OCI-LY1 (cell line): ENCODE results near the gene PNO1.

ENCODE experiments used
- H2AFZ ChIP-seq: fragments of 200-600 bp; sonication (generic), shearing (Covaris generic); 2 replicates; pipeline ENCODE4 v1.6.0; 2014; ENCODE audit warnings: antibody characterized with exemption, mild to moderate bottlenecking, low read length
- H3F3A ChIP-seq: fragments of 200-600 bp; sonication (generic), shearing (Covaris generic); 2 replicates; pipeline ENCODE4 v1.6.0; 2014; ENCODE audit warnings: mild to moderate bottlenecking, antibody characterized with exemption, low read length, moderate library complexity; ENCODE audit not compliant: insufficient read depth
- H3K27ac ChIP-seq: fragments of 200-600 bp; sonication (generic); 2 replicates; pipeline ENCODE4 v1.5.1; 2014; ENCODE audit warnings: low read length, mixed run types, mild to moderate bottlenecking, low read depth; ENCODE audit not compliant: poor library complexity, severe bottlenecking
- H3K27me3 ChIP-seq: fragments of 200-600 bp; sonication (generic); 2 replicates; pipeline ENCODE4 v1.6.0; 2014; ENCODE audit warnings: antibody characterized with exemption, mild to moderate bottlenecking, low read length, moderate library complexity; ENCODE audit not compliant: insufficient read depth
- H3K36me3 ChIP-seq: fragments of 200-600 bp; sonication (generic); 2 replicates; pipeline ENCODE4 v1.6.1; 2014; ENCODE audit warnings: mild to moderate bottlenecking, antibody characterized with exemption, low read length, moderate library complexity, mixed read lengths; ENCODE audit not compliant: insufficient read depth
- H3K4me1 ChIP-seq: fragments of 200-600 bp; sonication (generic); 2 replicates; pipeline ENCODE4 v1.5.1; 2014; ENCODE audit warnings: mild to moderate bottlenecking, low read length, moderate library complexity; ENCODE audit not compliant: insufficient read depth, severe bottlenecking
- H3K4me2 ChIP-seq: fragments of 200-600 bp; sonication (generic), shearing (Covaris generic); 2 replicates; pipeline ENCODE4 v1.6.1; 2014; ENCODE audit warnings: low read length
- H3K4me3 ChIP-seq: fragments of 200-600 bp; sonication (generic); 2 replicates; pipeline ENCODE4 v1.5.1; 2014; ENCODE audit warnings: low read length, low read depth, mild to moderate bottlenecking, mixed read lengths; ENCODE audit not compliant: poor library complexity, severe bottlenecking
- H3K79me2 ChIP-seq: fragments of 200-600 bp; shearing (Covaris generic); 2 replicates; pipeline ENCODE4 v1.6.1; 2016; ENCODE audit warnings: mixed run types, low read length, mixed read lengths; ENCODE audit not compliant: insufficient read depth
- H3K9ac ChIP-seq: fragments of 200-600 bp; sonication (generic), shearing (Covaris generic); 2 replicates; pipeline ENCODE4 v1.6.1; 2014; ENCODE audit warnings: mild to moderate bottlenecking, low read length, mixed read lengths
- H3K9me2 ChIP-seq: fragments of 200-600 bp; sonication (generic), shearing (Covaris generic); 2 replicates; pipeline ENCODE4 v1.6.1; 2014; ENCODE audit warnings: low read depth, mild to moderate bottlenecking, low read length, mixed read lengths
- H3K9me3 ChIP-seq: fragments of 200-600 bp; shearing (Covaris generic); 2 replicates; pipeline ENCODE4 v1.6.1; 2014; ENCODE audit warnings: low read length, mixed read lengths
- H4K20me1 ChIP-seq: fragments of 200-600 bp; sonication (generic), shearing (Covaris generic); 2 replicates; pipeline ENCODE4 v1.6.0; 2016; ENCODE audit warnings: mild to moderate bottlenecking, low read length; ENCODE audit not compliant: insufficient read depth
- EZH2 ChIP-seq: fragments of 200-600 bp; sonication (generic), shearing (Covaris generic); IDR thresholded peaks from 2 replicates; pipeline ENCODE4 v1.8.0; 2017; ENCODE audit warnings: borderline replicate concordance, mixed run types, mild to moderate bottlenecking, antibody characterized with exemption, low read length, moderate library complexity, mixed read lengths
- TF ChIP-seq, protein P1 (sequence below): fragments of 200-600 bp; sonication (generic), shearing (Covaris generic); IDR thresholded peaks from 2 replicates; pipeline ENCODE4 v1.5.1; 2017; ENCODE audit warnings: mild to moderate bottlenecking, antibody characterized with exemption, low read length, moderate library complexity, mixed read lengths

PNO1 gene

DNA sequence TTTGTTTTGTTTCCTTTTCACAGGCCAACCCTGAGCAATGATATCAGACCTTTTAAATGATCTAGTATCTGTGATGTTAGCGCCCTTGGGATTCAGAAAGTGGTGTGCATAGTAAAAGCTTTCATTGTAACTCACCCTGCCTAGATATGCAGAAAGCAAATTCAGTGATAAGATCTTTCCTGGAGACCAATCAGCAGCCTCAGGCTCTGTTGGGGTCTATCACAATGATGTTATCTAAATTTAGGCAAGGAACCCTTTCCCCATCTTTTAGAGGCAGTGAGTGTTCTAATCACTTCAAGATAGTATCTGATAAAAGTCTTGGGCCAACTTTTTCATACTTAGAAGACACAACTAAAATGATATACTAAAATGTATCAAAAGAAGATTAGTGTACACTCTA is 23.6 kb upstream of the PNO1 start:
- Histone ChIP-seq H3K79me2 (no peaks in the 10 kb centered on the region), H3K4me3 (no peak overlapping the region), H2AFZ (no peak overlapping the region), H3K27ac (no peak overlapping the region), H3K4me2 (no peak overlapping the region), H3K36me3 (peaks cover 14% of the 10 kb centered on the region; the same call in 1 of the 2 replicates), H3F3A (no peaks in the 10 kb centered on the region), H3K9me2 (no peaks in the 10 kb centered on the region), H3K9me3 (no peaks in the 10 kb centered on the region), H3K4me1 (no peaks in the 10 kb centered on the region), H3K9ac (no peak overlapping the region), H3K27me3 (no peaks in the 10 kb centered on the region), H4K20me1 (no peaks in the 10 kb centered on the region)
- TF ChIP-seq EZH2, result no peak
- TF ChIP-seq, protein P1, sequence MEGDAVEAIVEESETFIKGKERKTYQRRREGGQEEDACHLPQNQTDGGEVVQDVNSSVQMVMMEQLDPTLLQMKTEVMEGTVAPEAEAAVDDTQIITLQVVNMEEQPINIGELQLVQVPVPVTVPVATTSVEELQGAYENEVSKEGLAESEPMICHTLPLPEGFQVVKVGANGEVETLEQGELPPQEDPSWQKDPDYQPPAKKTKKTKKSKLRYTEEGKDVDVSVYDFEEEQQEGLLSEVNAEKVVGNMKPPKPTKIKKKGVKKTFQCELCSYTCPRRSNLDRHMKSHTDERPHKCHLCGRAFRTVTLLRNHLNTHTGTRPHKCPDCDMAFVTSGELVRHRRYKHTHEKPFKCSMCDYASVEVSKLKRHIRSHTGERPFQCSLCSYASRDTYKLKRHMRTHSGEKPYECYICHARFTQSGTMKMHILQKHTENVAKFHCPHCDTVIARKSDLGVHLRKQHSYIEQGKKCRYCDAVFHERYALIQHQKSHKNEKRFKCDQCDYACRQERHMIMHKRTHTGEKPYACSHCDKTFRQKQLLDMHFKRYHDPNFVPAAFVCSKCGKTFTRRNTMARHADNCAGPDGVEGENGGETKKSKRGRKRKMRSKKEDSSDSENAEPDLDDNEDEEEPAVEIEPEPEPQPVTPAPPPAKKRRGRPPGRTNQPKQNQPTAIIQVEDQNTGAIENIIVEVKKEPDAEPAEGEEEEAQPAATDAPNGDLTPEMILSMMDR, result no peak

DNA sequence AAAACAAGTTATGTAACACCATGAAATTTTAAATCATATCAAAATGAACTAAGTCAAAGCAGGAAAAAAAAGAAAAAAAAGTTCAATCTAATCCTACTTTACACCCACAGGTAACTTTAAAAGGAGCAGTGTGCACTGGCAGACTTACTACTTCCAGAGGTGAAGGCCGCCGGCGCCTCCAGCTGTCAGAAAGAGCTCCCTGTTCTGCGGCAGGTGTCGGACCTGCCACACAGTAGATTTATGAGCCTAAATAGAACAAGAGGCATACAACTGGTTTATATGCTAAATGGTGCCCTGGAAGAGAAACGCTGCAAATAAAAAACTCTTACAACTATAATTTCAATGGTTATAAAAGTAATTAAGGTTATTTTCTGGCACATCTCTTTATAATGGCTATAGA is 23.1 kb upstream of the PNO1 start:
- Histone ChIP-seq H4K20me1 (no peaks in the 10 kb centered on the region), H3F3A (no peaks in the 10 kb centered on the region), H3K79me2 (no peaks in the 10 kb centered on the region), H3K9me3 (no peaks in the 10 kb centered on the region), H3K36me3 (peaks cover 14% of the 10 kb centered on the region; the same call in 1 of the 2 replicates), H2AFZ (no peak overlapping the region), H3K27ac (no peak overlapping the region), H3K4me1 (no peaks in the 10 kb centered on the region), H3K9ac (no peak overlapping the region), H3K4me3 (no peak overlapping the region), H3K4me2 (no peak overlapping the region), H3K27me3 (no peaks in the 10 kb centered on the region), H3K9me2 (no peaks in the 10 kb centered on the region)
- TF ChIP-seq, protein P1, result no peak

DNA sequence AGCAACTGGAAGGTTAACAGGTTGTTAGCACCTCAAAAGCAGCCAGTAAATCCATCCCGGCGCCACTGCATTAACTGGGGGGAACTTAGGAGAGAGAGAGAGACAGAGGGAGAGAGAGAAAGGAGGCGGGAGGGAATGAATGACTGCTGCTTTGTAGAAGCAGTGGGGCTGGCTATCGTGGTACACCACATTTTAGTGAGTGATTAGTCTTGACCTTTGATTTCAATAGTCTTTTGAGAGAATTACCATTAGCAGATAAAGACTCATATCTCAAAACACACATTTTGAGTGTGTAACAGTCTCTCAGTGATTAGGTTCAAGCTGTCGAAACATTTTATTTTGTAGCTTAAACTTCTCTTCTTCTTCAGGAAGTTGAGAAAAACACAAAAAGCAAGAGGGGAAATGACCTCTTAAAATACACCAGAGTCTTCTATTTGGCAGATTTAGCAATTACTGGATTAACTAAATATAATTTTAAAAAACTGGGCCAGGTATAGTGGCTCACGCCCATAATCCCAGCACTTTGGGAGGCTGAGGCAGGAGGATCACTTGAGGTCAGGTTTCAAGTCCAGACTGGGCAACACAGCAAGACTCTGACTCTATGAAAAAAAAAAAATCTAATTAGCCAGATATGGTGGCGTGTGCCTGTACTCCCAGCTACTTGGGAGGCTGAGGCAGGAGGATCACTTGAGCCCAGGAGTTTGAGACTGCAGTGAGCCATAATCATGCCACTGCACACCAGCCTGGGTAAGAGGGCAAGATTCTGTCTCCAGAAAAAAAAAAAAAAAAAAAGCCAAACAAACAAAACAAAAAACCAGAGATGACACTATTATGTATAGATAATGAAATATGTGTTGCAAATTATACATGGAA is 22.0 kb upstream of the PNO1 start:
- Histone ChIP-seq H2AFZ (no peak overlapping the region), H3K9ac (no peak overlapping the region), H3K4me2 (no peak overlapping the region), H3K79me2 (no peaks in the 10 kb centered on the region), H3K9me2 (no peaks in the 10 kb centered on the region), H3K4me1 (no peaks in the 10 kb centered on the region), H3K27me3 (no peaks in the 10 kb centered on the region), H4K20me1 (no peaks in the 10 kb centered on the region), H3K36me3 (peaks cover 23% of the 10 kb centered on the region), H3K27ac (no peak overlapping the region), H3K4me3 (no peak overlapping the region), H3F3A (no peaks in the 10 kb centered on the region), H3K9me3 (no peaks in the 10 kb centered on the region)
- TF ChIP-seq EZH2, result no peak
- TF ChIP-seq, protein P1, result no peak
